ENCODE measurements around the gene PARVB.

GRCh38 chr22:44012162-44012561, 11.9 kb upstream of the PARVB start:
- TF ChIP-seq CTCF (IDR thresholded peaks at IDR 0.05) (no peak), POLR2A (IDR thresholded peaks at IDR 0.05) (no peak)

Measured in uterus (tissue), 2 donors.